Progenitor cell of endocrine pancreas (in vitro differentiated cells): ENCODE data around the gene PITPNC1. TPM values are rescaled to one million over a fixed set of nuclear protein-coding genes. Genes with fewer than 3 reads are reported as not detected.

Experiments used
- DNase-seq: peaks from one replicate; pipeline ENCODE4 v3.0.0; 2021; ENCODE audit warnings: low spot score; ENCODE audit not compliant: unreplicated experiment
- H3K27ac Mint-ChIP-seq: 2 replicates; pipeline ENCODE4 v1.8.0; 2021; ENCODE audit warnings: mild to moderate bottlenecking, moderate library complexity, mixed read lengths
- H3K27me3 Mint-ChIP-seq: 2 replicates; pipeline ENCODE4 v1.8.0; 2021; ENCODE audit warnings: mixed read lengths
- H3K36me3 Mint-ChIP-seq: 2 replicates; pipeline ENCODE4 v1.8.0; 2022; ENCODE audit warnings: mixed read lengths; ENCODE audit not compliant: insufficient read depth
- H3K4me1 Mint-ChIP-seq: 2 replicates; pipeline ENCODE4 v1.8.0; 2021; ENCODE audit warnings: low read depth, mixed read lengths
- H3K4me3 Mint-ChIP-seq: 2 replicates; pipeline ENCODE4 v1.8.0; 2021; ENCODE audit warnings: low read depth, mild to moderate bottlenecking, moderate library complexity, mixed read lengths
- H3K9me3 Mint-ChIP-seq: 2 replicates; pipeline ENCODE4 v1.8.0; 2021; ENCODE audit warnings: low read depth, mixed read lengths
- total RNA-seq: library from RNA; stranded (reverse); gene quantifications from 2 replicates; pipeline ENCODE4 v1.2.1, GENCODE V29; 2021
- TF ChIP-seq, protein P1 (sequence below): fragments of 200-600 bp; sonication (generic); IDR thresholded peaks from one replicate; pipeline ENCODE4 v1.5.0; 2021; ENCODE audit warnings: antibody characterized with exemption, mild to moderate bottlenecking; ENCODE audit not compliant: unreplicated experiment

Gene PITPNC1
- total RNA-seq, 1 donor from 2014 or later: 53.2 TPM

DNA sequence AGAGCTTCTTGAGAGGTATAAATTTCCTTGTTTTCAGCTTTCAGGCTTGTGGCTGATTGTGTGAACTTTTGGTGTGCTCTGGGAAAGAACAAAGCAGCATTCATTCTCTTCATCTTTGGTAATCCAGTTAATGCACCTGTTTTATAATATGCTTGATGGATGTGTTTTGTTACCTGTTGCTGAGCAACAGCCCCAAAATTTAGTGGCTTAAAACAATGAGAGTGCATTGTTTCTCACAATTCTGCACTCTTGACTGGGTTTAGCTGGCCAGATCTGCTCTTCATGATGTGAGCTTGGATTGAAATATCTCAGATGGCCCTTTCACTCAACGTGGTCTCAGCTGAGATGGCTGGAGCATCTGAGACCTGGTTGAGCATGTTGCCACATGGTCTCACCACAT, 281.9 kb downstream of the PITPNC1 start:
- TF ChIP-seq, protein P1, sequence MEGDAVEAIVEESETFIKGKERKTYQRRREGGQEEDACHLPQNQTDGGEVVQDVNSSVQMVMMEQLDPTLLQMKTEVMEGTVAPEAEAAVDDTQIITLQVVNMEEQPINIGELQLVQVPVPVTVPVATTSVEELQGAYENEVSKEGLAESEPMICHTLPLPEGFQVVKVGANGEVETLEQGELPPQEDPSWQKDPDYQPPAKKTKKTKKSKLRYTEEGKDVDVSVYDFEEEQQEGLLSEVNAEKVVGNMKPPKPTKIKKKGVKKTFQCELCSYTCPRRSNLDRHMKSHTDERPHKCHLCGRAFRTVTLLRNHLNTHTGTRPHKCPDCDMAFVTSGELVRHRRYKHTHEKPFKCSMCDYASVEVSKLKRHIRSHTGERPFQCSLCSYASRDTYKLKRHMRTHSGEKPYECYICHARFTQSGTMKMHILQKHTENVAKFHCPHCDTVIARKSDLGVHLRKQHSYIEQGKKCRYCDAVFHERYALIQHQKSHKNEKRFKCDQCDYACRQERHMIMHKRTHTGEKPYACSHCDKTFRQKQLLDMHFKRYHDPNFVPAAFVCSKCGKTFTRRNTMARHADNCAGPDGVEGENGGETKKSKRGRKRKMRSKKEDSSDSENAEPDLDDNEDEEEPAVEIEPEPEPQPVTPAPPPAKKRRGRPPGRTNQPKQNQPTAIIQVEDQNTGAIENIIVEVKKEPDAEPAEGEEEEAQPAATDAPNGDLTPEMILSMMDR: no peak
- Mint-ChIP-seq H3K4me3 (no peak overlapping the region), H3K27ac (no peak overlapping the region)

DNA sequence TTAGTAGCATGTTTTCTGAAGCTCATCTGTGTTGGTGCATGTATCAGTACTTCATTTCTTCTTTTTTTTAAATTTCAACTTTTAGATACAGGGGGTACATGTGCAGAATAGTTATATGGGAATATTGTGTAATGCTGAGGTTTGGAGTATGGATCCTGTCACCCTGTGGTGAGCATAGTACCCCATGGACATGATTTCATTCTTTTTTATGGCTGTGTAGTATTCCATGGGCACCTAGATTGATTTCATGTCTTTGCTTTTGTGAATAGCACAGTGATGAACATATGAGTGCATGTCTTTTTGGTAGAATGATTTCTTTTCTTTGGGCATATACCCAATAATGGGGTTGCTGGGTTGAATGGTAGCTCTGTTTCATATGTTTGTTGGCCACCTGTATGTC, 285.6 kb downstream of the PITPNC1 start:
- TF ChIP-seq, protein P1: no peak
- peaks cover 16% of the 10 kb centered on the region for H3K36me3 Mint-ChIP-seq
- H3K27ac Mint-ChIP-seq: no peak overlapping the region
- DNase-seq: no peak
- H3K27me3 Mint-ChIP-seq: no peaks in the 10 kb centered on the region
- no peaks in the 10 kb centered on the region for H3K4me1 Mint-ChIP-seq
- no peak overlapping the region for H3K4me3 Mint-ChIP-seq
- H3K9me3 Mint-ChIP-seq: peaks cover 6% of the 10 kb centered on the region

More for the DNA sequence above, 281.9 kb downstream of the PITPNC1 start:
- Mint-ChIP-seq H3K36me3 (peaks cover 18% of the 10 kb centered on the region), H3K27me3 (no peaks in the 10 kb centered on the region), H3K9me3 (peaks cover 6% of the 10 kb centered on the region), H3K4me1 (no peaks in the 10 kb centered on the region)
- DNase-seq: no peak

DNA sequence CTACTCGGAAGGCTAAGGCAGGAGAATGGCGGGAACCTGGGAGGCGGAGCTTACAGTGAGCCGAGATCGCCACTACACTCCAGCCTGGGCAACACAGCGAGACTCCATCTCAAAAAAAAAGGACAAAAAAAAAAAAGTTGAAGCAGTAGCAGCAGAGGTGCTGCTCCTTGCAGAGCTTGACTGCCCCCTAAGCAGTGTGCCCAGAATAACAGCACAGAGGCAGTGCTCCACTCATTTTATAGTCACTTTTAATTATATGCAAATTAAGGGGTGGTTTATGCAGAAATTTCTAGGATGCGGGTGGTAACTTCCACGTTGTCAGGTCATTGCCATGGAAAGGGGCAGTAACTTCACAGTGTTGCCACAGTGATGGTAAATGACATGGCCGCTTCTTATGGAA, 286.4 kb downstream of the PITPNC1 start:
- TF ChIP-seq, protein P1: no peak
- H3K9me3 Mint-ChIP-seq: peaks cover 6% of the 10 kb centered on the region
- H3K4me3 Mint-ChIP-seq: no peak overlapping the region
- no peak for DNase-seq
- no peak overlapping the region for H3K27ac Mint-ChIP-seq
- H3K36me3 Mint-ChIP-seq: peaks cover 18% of the 10 kb centered on the region
- no peaks in the 10 kb centered on the region for H3K27me3 Mint-ChIP-seq
- H3K4me1 Mint-ChIP-seq: no peaks in the 10 kb centered on the region

DNA sequence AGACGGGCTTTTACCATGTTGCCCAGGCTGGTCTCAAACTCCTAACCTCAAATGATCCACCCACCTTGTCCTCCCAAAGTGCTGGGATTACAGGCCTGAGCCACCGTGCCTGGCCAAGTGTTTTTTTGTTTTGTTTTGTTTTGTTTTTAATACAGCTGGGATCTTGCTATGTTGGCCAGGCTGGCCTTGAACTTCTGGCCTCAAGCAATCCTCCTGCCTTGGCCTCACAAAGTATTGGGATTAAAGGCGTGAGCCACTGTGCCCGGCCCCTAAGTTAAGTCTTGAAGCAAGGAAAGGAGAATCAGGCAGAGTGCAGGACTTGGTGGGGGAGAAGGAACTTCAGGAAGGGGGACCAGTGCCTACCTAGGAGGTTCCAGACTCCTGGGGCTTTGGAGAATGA, 288.9 kb downstream of the PITPNC1 start:
- Mint-ChIP-seq H3K4me1 (no peaks in the 10 kb centered on the region), H3K36me3 (peaks cover 19% of the 10 kb centered on the region), H3K9me3 (peaks cover 4% of the 10 kb centered on the region), H3K27me3 (no peaks in the 10 kb centered on the region), H3K27ac (no peak overlapping the region), H3K4me3 (no peak overlapping the region)
- DNase-seq: no peak
- TF ChIP-seq, protein P1: no peak

DNA sequence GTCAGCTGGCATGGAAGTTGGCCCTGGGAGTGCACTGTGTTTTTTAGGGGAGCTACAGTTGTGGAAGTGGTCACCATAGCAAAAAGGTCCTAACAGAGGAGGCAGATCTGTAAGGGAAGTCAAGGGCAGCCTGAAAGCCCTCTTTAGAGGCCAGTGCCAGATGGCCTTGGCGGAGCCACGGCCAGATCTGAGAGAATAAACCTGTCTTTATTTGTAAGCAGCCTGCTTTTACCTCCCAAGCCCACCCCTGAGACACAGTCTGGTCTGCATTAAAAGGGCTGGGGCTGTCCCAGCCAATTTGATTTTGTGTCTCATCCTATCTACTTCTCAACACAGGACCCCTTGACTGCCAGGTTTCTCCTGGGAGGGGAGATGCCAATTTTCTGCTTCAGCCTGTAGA, 289.6 kb downstream of the PITPNC1 start:
- Mint-ChIP-seq H3K4me3 (no peak overlapping the region), H3K36me3 (peaks cover 13% of the 10 kb centered on the region), H3K4me1 (no peaks in the 10 kb centered on the region), H3K9me3 (no peaks in the 10 kb centered on the region), H3K27ac (peak overlapping the region; percentile 60), H3K27me3 (no peaks in the 10 kb centered on the region)
- DNase-seq: no peak
- TF ChIP-seq, protein P1: no peak
